ENCODE measurements around the gene SNAI3. TPM values are rescaled to one million over a fixed set of nuclear protein-coding genes. Genes with fewer than 3 reads are reported as not detected.

The SNAI3 gene
- total and polyA plus RNA-seq, 2 of the 8 experiments (the other 6 are each of a cell fraction or from before 2014, with no cell fraction given), result 8.5 to 13.3 TPM

DNA sequence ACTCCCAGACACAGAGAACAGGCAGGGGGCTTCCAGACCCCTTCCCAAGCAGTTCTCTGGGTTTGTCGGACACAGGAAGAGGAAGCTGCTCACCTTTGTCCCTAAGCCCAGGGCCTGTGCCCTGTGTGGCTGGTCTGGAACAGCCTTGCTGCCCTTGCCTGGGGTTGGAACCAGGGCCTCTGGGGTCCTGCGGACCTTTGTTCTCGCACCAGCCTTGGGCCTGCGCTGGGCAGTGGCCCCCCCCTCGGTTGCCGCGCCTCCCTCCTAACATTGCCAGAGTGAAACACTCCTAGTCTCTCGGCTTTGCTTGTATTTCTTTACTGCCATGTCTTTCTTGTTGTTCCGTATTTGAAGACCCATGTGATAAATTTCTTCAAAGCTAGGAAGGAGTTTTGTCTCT, 56.5 kb downstream of the SNAI3 start:
- no peak overlapping the region for H3K56ac ChIP-seq (replicated peaks; ENCODE audit: insufficient read length, low read depth, low read length)
- DNase-seq (ENCODE audit: low read depth in 1 of 2, low spot score in 2 of 2), result no peak
- no peak for FAIRE-seq
- H3K36me3 ChIP-seq (ENCODE audit: control insufficient read depth in 2 of 4, insufficient read depth in 4 of 4, low read length in 3 of 4), result peaks cover 4 to 23% (median 12%) of the 10 kb centered on the region in 4 experiments; a peak in 6 of 8 replicates
- H2AFZ ChIP-seq (ENCODE audit: low read length), result no peak overlapping the region
- H3K79me2 ChIP-seq (ENCODE audit: control insufficient read depth in 1 of 2, insufficient read depth in 2 of 2, low read length in 2 of 2), result no peaks in the 10 kb centered on the region
- no peak overlapping the region for H4K5ac ChIP-seq (ENCODE audit: insufficient read length, low read depth, low read length)
- no peak overlapping the region for H3K9ac ChIP-seq (replicated peaks in 1 of 4; ENCODE audit: extremely low read depth in 1 of 4, low read depth in 3 of 4, low read length in 3 of 4)
- no peaks in the 10 kb centered on the region; the same call in 1 of the 2 replicates for H3K79me1 ChIP-seq (ENCODE audit: low read depth, low read length)
- no peaks in the 10 kb centered on the region for H3K27me3 ChIP-seq (replicated peaks in 1 of 4; ENCODE audit: control insufficient read depth in 3 of 4, extremely low read depth in 1 of 4, insufficient read depth in 3 of 4, low read length in 3 of 4)
- no peak overlapping the region for H3K14ac ChIP-seq (ENCODE audit: insufficient read length)
- peaks cover 0 to 18% (median 8%) of the 10 kb centered on the region in 4 experiments; a peak in 6 of 7 replicates for H3K4me1 ChIP-seq (replicated peaks in 1 of 4; ENCODE audit: control insufficient read depth in 3 of 4, insufficient read depth in 4 of 4, low read length in 3 of 4)
- 86% methylated on average over 9 of the region's 9 CpGs; no CpG with 5 or more reads in 1 of the 2 experiments for WGBS, 2 experiments (ENCODE audit: extremely low coverage in 1 of 2, insufficient coverage in 1 of 2, insufficient read length in 1 of 2, insufficient replicate concordance in 2 of 2, low coverage in 1 of 2, low lambda C conversion rate in 2 of 2, missing lambda C conversion rate in 1 of 2)
- H3K4me3 ChIP-seq (ENCODE audit: extremely low read depth in 1 of 4, insufficient read depth in 2 of 4, low read depth in 3 of 4, low read length in 4 of 4), result no peak overlapping the region
- no peak overlapping the region for H3K18ac ChIP-seq (ENCODE audit: extremely low read depth, low read length)
- no peak overlapping the region for H2BK5ac ChIP-seq (ENCODE audit: low read depth, low read length)
- H2BK12ac ChIP-seq (ENCODE audit: low read depth, low read length), result no peak overlapping the region
- H2BK15ac ChIP-seq (ENCODE audit: low read length), result no peak overlapping the region
- no peak overlapping the region for H4K8ac ChIP-seq (ENCODE audit: extremely low read depth, insufficient read depth, low read length)
- H2AK5ac ChIP-seq (ENCODE audit: low read depth, low read length), result no peak overlapping the region
- no peak overlapping the region for H4K91ac ChIP-seq (replicated peaks; ENCODE audit: insufficient read length, low read length)
- H3K9me3 ChIP-seq (ENCODE audit: insufficient read depth in 2 of 2, low read depth in 1 of 2, low read length in 1 of 2), result no peaks in the 10 kb centered on the region
- no peak overlapping the region for H3K4me2 ChIP-seq (ENCODE audit: insufficient read depth in 1 of 2, low read depth in 2 of 2, low read length in 2 of 2)
- no peak overlapping the region for H2BK120ac ChIP-seq (replicated peaks; ENCODE audit: low read depth, low read length)
- H3K23ac ChIP-seq (ENCODE audit: insufficient read length), result no peak overlapping the region
- CTCF ChIA-PET (ENCODE audit: partially characterized antibody), result interaction anchor here (0.7 to 11.2 kb wide), 9 partner anchors 9 to 107 kb away, joined by 3 to 89 read pairs (median 7); partner anchors contain the start of gene IL17C
- H2BK20ac ChIP-seq (ENCODE audit: low read length), result no peak overlapping the region
- TF ChIP-seq RAD21 (IDR thresholded peaks at IDR 0.05 in 1 of 2, conservative IDR thresholded peaks at IDR 0.05 in 1 of 2; ENCODE audit: low read depth in 2 of 2, low read length in 2 of 2) (no peak), ZNF274 (IDR thresholded peaks at IDR 0.05; ENCODE audit: borderline replicate concordance, extremely low read depth, low read length) (no peak), EZH2 (IDR thresholded peaks at IDR 0.05; ENCODE audit: low read depth, low read length, severe bottlenecking) (no peak), POLR2A (IDR thresholded peaks at IDR 0.05; ENCODE audit: control extremely low read depth in 1 of 2, low read depth in 2 of 2, low read length in 2 of 2) (no peak), SP1 (IDR thresholded peaks at IDR 0.05; ENCODE audit: low read depth, low read length) (no peak), TAF1 (IDR thresholded peaks at IDR 0.05; ENCODE audit: low read depth, low read length) (no peak), BACH1 (IDR thresholded peaks at IDR 0.05; ENCODE audit: low read length) (no peak), POU5F1 (IDR thresholded peaks at IDR 0.05; ENCODE audit: low read depth, low read length) (no peak), GTF2F1 (IDR thresholded peaks at IDR 0.05; ENCODE audit: borderline replicate concordance, low read depth, low read length) (no peak)
- TF ChIP-seq, protein P1, sequence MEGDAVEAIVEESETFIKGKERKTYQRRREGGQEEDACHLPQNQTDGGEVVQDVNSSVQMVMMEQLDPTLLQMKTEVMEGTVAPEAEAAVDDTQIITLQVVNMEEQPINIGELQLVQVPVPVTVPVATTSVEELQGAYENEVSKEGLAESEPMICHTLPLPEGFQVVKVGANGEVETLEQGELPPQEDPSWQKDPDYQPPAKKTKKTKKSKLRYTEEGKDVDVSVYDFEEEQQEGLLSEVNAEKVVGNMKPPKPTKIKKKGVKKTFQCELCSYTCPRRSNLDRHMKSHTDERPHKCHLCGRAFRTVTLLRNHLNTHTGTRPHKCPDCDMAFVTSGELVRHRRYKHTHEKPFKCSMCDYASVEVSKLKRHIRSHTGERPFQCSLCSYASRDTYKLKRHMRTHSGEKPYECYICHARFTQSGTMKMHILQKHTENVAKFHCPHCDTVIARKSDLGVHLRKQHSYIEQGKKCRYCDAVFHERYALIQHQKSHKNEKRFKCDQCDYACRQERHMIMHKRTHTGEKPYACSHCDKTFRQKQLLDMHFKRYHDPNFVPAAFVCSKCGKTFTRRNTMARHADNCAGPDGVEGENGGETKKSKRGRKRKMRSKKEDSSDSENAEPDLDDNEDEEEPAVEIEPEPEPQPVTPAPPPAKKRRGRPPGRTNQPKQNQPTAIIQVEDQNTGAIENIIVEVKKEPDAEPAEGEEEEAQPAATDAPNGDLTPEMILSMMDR (IDR thresholded peaks at IDR 0.05; ENCODE audit: control extremely low read depth in 1 of 3, insufficient read depth in 1 of 3, low read depth in 1 of 3, low read length in 3 of 3), result no peak
- TF ChIP-seq, protein P2, sequence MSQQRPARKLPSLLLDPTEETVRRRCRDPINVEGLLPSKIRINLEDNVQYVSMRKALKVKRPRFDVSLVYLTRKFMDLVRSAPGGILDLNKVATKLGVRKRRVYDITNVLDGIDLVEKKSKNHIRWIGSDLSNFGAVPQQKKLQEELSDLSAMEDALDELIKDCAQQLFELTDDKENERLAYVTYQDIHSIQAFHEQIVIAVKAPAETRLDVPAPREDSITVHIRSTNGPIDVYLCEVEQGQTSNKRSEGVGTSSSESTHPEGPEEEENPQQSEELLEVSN (IDR thresholded peaks at IDR 0.05), result no peak
- peaks cover 2 to 12% of the 10 kb centered on the region in 2 experiments for H4K20me1 ChIP-seq (replicated peaks in 1 of 2; ENCODE audit: control insufficient read depth in 1 of 2, insufficient read depth in 2 of 2, low read length in 2 of 2)
- H3K23me2 ChIP-seq (ENCODE audit: low read depth, low read length), result peaks cover 5% of the 10 kb centered on the region; the same call in 1 of the 2 replicates
- POLR2A ChIA-PET (ENCODE audit: partially characterized antibody), result interaction anchor here (1.5 kb wide), 1 partner anchor 42 kb away, joined by 3 read pairs; no protein-coding TSS in a partner anchor
- H3K27ac ChIP-seq (ENCODE audit: low read depth, low read length), result no peak overlapping the region
- H3K4ac ChIP-seq (replicated peaks; ENCODE audit: insufficient read length, low read depth, low read length), result no peak overlapping the region

Data from H1 (cell line).